Measurements from ENCODE around the gene ZNF593. TPM values are rescaled to one million over a fixed set of nuclear protein-coding genes. Genes with fewer than 3 reads are reported as not detected.
A peak's percentile ranks its signal among the peaks of the same experiment; 100 is the strongest.

The ZNF593 gene
- 8.0 TPM for total RNA-seq

DNA sequence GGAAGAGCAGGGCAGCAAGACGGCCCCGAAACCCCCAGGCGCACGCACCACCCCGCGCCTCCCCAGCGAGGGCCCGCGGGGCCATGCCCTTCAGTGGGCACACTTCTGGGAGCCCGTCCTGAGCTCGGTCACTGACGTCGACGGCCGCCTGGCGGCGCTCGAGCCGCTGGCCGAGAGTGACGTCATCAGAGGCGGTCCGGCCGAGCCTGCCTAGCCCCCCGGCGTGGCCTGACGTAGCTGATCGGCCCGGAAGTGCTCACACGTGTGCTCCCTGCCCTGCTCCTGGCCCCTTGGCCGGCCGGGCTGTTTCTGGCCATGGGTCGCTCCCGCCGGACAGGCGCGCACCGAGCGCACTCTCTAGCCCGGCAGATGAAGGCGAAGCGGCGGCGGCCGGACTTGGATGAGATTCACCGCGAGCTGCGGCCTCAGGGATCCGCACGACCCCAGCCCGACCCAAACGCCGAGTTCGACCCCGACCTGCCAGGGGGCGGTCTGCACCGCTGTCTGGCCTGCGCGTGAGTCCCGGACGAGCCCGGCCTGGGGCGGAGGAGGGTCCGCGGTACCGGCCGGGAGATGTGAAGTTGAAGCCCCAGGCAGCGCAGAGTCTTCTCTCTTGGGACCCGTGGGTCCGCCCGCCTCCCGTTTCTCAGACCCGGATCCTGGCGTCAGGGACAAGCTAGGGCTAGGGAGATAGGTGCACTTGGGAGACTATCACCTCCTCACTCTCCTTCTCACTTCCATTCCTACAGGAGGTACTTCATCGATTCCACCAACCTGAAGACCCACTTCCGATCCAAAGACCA is at the start of gene ZNF593:
Gene ZNF593, plus strand, starts transcription at position 240 of the 803 bp plus-strand sequence. Its CDS starts 76 bp downstream, at position 316.
- peak; percentile 83 for DNase-seq

GRCh38 chr1:26121854-26122773 is 47.6 kb upstream of the ZNF593 start:
- no peak for DNase-seq

- DNase-seq, result no peak
These were observed 46.4 kb upstream of the ZNF593 start for GRCh38 chr1:26122988-26123973.

GRCh38 chr1:26124418-26125331 is 45.0 kb upstream of the ZNF593 start:
- no peak for DNase-seq

DNA sequence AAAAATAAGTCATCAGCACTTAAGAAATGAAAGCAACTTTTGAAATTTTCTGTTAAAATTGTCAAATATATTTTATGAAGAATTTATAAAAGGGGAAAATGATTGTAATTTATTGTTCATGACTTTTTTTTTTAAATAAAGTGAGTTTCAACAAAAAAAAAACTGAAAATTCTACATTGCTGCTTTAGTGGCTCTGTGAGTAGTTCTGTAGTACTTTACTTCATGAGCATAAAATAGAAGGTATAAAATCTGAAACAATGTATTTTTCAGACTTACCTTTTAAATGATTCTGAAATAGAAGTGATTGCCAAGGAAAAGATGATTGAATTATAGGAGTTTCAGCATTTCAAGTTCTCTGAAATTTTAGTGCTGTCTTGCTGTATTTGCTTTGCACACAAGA is 44.3 kb upstream of the ZNF593 start:
- DNase-seq, result no peak

DNA sequence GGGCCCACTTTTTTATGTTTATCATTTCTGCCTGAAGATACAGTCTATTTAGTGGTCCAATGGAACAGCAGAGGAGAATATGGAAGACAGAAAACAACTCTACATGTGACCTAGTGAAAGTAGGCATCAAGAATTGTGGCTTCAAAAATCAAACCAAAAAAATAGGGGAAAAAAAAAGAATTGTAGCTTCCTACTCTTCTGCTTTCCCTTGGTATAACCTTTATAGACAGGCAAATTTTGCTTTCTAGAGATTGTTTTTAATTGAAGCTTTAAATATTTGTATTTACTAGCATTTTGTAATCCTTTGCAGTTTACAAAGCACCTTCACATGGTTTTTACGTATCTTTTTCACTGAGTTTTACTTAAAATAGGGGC is 43.8 kb upstream of the ZNF593 start:
- DNase-seq, result no peak

DNA sequence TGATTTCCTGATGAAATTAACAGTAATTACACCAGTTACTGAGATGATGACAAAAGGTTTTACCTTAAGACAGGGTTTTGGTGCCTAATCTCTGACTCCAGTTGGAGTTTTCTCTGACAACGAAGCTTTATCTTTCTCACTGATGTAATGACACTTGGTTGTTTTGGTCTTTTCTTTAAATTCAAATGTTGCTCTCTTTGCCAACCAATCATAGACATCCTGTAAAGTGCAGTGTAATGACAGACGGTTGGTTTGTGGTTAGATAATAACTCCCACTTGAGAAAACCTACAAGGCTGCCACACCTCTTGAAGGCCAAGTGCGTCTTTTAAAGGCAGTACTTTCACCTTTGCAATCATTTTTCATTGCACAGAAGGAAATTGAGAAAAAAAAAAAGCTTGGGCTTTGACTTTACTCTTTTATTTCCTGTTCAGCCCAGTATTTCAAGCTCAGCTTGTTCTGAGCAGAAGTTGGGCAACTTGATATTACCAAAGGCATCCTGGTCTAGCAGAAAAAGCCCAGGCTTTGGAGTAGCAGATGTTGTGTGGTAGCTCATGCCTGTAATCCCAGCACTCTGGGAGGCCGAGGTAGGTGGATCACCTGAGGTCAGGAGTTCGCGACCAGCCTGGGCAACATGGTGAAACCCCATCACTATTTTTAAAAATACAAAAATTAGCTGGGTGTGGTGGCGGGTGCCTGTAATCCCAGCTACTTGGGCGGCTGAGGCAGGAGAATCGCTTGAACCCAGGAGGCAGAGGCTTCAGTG is 43.2 kb upstream of the ZNF593 start:
- DNase-seq, result no peak

DNA sequence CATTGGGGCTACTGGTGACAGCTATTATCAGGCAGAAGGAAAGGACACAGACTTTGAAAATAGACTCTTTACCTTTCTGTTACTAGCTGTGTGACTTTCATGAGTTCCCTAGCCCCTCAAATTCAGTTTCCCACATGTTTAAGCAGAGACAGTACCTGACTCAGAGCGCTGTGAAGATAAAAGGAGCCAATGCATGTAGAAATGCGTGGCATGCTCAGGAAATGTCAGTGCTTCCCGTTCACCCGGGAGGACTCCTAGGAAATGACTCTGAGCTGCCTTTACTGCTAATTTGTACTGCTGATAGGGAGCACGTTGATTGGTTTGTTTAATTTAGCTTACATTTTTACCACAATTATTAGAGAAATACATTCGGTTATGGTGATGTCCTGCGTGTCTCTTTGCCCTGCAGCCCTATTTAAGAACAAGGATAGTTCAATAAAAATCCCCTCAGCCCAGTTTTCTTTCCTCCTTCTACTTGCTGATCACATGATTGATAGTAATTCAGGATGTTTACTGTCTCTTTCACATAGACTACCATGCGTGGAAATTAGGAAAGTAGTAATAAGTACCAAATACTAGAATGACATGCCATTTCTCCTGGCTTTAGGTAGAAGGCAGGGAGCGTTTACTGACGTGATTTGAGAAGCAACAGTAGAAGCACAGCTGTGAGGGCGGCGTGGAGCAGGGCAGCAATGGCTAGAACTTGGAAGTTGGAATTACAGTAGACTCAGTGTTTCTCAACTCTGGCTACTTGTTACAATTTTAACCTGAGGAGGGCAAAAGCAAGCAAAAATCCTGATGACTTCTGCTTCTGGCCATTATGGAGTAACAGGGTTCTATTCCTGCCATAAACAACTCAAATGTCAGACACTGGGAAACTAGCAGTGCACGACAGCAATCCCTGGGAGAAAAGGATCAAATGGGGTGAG is 42.2 kb upstream of the ZNF593 start:
- DNase-seq, result no peak

DNA sequence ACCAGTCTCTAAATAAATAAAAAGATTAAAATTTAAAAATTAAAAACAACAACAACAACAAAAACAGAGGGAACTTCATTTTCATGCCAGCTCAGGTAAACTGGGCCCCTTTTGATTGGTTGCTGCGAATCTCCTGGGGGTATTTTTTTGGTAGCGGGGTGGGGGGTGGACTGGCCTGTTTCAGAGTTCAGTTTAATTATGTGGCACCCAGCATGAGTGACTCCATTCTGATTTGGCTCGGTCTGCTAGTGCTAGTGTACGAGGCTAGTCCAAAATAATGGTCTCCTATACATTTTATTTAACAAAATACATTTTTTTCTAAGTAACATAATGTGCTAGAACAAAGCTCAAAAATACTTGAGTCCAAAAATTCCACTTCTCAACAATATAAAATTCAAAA is 39.9 kb upstream of the ZNF593 start:
- DNase-seq, result no peak

DNA sequence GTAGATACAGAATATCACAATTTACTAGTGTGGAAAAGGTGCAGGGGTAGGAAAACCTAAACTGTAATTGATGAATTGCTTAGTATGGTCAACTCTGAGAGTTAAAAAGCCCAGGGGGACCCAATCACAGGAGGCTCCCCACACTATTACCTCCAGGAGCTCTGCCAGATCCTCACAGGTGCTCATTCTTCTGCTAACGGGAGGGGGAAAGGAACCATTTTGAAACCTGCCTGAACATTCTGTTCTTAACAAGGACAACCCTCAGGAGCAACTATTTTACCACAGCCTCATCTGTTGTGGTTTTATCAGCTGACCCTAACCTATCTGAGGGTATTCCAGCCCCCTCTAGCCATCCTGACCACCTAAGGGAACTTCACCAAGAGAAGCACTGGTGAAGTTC is 39.0 kb upstream of the ZNF593 start:
- no peak for DNase-seq

GRCh38 chr1:26132128-26132833 is 37.4 kb upstream of the ZNF593 start:
- DNase-seq, result no peak

DNA sequence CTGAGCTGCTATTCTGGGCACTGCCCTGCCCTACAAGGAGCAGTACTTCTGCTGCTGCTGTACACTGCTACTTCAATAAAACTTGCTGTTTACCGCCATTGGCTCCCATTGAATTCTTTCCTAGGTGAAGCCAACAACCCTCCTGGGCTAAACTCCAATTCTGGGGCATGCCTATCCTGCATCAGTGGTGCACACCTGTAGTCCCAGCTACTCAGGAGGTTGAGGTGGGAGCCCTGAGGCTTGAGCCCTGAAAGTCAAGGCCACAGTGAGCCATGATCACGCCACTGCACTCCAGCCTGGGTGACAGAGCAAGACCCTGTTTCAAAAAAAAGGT is 36.9 kb upstream of the ZNF593 start:
- no peak for DNase-seq

GRCh38 chr1:26134466-26134865 is 35.2 kb upstream of the ZNF593 start:
- no peak for DNase-seq

GRCh38 chr1:26138974-26139558 is 30.6 kb upstream of the ZNF593 start:
- no peak for DNase-seq

GRCh38 chr1:26142159-26142558 is 27.5 kb upstream of the ZNF593 start:
- DNase-seq, result no peak

DNA sequence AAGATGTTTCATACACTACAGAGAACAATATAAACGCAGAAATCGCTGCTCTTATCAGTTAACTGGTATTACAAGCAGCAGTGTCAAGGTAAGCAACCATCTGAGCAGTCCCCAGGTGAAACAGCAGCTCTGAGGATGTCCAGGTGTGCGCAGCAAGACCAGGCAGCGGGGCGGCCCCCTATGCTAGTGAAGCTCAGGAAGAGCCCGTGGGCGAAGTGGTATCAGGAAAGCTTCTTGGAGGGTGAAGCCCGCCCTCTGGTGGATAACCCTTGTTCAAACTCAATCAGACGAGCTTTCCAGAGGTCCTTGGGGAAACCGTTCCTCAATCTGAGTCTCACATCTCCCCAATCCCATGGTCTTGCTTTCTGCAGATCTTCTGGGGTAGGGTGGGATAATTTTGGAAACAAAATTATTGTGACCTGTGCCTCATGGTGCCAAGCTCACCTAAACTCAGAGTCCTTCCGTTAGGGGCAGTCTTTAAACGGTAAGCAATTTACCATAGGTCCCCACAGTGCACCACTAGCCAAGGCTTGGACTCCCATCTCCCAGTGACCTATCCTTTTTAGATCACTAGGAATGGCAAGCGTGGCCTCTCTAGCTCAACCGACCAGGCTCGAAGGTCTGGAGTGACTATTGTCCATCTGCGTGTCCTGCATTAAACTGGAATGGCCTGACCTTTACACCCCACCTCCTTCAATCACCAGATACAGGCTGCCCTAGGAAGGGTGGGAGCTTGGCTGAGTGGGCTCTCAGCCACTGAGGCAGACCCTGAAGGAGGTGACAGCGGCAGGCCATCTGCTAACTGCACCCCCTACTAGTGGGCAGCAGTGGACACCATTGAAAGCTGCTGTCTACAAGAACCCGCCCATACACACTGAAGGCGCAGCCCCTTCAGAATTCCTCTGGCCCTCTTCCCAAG is 24.4 kb upstream of the ZNF593 start:
- DNase-seq, result peak; percentile 58

- DNase-seq, result no peak
These were observed 23.8 kb upstream of the ZNF593 start for GRCh38 chr1:26145960-26146294.
